HEK293 (cell line): ENCODE results near the gene SEMA6A.

Source experiments
- OVOL3 ChIP-seq: fragments of 450-650 bp; formaldehyde crosslinking; IDR thresholded peaks from 2 replicates; pipeline ENCODE4 v1.5.1; 2016; ENCODE audit warnings: missing biosample characterization, missing genetic modification characterization
- ZNF202 ChIP-seq: fragments of 450-650 bp; formaldehyde crosslinking; IDR thresholded peaks from 2 replicates; pipeline ENCODE4 v1.5.1; 2016; ENCODE audit warnings: missing biosample characterization, missing genetic modification characterization, borderline replicate concordance
- ZNF335 ChIP-seq: fragments of 450-650 bp; formaldehyde crosslinking; conservative IDR thresholded peaks from 2 replicates; pipeline ENCODE4 v1.5.1; 2016; ENCODE audit warnings: missing biosample characterization, missing genetic modification characterization
- ZNF549 ChIP-seq: fragments of 450-650 bp; IDR thresholded peaks from 2 replicates; pipeline ENCODE4 v1.5.1; 2018; ENCODE audit warnings: missing biosample characterization, missing genetic modification characterization, mild to moderate bottlenecking, inconsistent platforms, moderate library complexity
- TF ChIP-seq, protein P1 (sequence below): fragments of 450-650 bp; formaldehyde crosslinking; IDR thresholded peaks from 2 replicates; pipeline ENCODE4 v1.5.1; 2016; ENCODE audit warnings: missing biosample characterization, missing genetic modification characterization
- TF ChIP-seq, protein P2 (sequence below): fragments of 450-650 bp; formaldehyde crosslinking; IDR thresholded peaks from 2 replicates; pipeline ENCODE4 v1.5.1; 2016; ENCODE audit warnings: missing biosample characterization, missing genetic modification characterization

DNA sequence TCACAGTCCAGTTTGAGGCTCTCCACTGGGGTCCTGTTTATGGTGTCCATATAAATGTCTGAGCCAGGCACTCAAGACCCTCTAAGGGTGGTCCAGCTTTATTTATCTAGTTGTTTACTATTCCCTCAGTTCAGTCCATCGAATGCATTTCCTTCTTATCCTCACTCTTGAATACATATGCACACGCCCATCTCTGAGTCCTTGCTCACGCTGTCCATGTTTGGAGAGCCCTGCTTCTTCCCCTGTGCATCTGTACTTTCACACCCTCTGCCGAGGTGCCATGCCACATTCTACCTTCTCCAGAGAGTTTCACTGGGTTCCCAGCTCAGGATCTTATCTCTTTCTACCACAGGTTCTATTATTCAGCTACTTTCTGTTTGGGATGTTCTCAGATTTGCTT lies 30.2 kb upstream of the SEMA6A start:
- TF ChIP-seq, protein P1, sequence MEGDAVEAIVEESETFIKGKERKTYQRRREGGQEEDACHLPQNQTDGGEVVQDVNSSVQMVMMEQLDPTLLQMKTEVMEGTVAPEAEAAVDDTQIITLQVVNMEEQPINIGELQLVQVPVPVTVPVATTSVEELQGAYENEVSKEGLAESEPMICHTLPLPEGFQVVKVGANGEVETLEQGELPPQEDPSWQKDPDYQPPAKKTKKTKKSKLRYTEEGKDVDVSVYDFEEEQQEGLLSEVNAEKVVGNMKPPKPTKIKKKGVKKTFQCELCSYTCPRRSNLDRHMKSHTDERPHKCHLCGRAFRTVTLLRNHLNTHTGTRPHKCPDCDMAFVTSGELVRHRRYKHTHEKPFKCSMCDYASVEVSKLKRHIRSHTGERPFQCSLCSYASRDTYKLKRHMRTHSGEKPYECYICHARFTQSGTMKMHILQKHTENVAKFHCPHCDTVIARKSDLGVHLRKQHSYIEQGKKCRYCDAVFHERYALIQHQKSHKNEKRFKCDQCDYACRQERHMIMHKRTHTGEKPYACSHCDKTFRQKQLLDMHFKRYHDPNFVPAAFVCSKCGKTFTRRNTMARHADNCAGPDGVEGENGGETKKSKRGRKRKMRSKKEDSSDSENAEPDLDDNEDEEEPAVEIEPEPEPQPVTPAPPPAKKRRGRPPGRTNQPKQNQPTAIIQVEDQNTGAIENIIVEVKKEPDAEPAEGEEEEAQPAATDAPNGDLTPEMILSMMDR (tag by site-specific recombination) = no peak
- TF ChIP-seq, protein P2, sequence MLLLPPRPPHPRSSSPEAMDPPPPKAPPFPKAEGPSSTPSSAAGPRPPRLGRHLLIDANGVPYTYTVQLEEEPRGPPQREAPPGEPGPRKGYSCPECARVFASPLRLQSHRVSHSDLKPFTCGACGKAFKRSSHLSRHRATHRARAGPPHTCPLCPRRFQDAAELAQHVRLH (tag by site-specific recombination) = no peak
- no peak for TF ChIP-seq ZNF202
- no peak for TF ChIP-seq ZNF549 (tag by site-specific recombination)
- no peak for TF ChIP-seq ZNF335 (tag by site-specific recombination)
- TF ChIP-seq OVOL3 = no peak
